ENCODE data around the gene SYNPO. TPM values are rescaled to one million over a fixed set of nuclear protein-coding genes. Genes with fewer than 3 reads are reported as not detected.
A peak's percentile ranks its signal among the peaks of the same experiment; 100 is the strongest.

SYNPO gene
- total and polyA plus RNA-seq, 8 donors = 23.3 to 68.3 (median 28.8) TPM

DNA sequence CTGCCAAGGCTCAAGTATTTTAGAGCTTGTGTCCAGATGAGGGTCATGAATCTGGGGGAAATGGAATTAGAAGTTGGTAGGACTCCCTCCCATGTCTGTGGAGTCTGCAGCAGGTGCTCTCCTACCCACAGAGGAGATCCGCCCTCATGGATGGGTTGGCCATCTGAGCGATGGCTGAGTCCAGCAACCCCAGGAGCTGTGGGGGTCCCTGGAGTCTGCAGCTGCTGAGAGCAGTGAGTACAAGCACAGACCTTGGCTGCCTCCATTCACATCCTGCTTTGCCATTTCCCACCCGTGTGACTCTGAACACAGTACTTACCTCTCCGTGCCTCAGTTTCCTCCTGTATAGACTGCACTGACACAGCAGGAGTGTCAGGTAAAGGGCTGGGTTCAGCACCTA lies 25.8 kb upstream of the SYNPO start:
- TF ChIP-seq, protein P1, sequence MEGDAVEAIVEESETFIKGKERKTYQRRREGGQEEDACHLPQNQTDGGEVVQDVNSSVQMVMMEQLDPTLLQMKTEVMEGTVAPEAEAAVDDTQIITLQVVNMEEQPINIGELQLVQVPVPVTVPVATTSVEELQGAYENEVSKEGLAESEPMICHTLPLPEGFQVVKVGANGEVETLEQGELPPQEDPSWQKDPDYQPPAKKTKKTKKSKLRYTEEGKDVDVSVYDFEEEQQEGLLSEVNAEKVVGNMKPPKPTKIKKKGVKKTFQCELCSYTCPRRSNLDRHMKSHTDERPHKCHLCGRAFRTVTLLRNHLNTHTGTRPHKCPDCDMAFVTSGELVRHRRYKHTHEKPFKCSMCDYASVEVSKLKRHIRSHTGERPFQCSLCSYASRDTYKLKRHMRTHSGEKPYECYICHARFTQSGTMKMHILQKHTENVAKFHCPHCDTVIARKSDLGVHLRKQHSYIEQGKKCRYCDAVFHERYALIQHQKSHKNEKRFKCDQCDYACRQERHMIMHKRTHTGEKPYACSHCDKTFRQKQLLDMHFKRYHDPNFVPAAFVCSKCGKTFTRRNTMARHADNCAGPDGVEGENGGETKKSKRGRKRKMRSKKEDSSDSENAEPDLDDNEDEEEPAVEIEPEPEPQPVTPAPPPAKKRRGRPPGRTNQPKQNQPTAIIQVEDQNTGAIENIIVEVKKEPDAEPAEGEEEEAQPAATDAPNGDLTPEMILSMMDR (IDR thresholded peaks at IDR 0.05) = no peak
- peak overlapping the region; percentile 72 to 91 (median 81) for H3K27ac ChIP-seq
- no peaks in the 10 kb centered on the region for H3K36me3 ChIP-seq
- ATAC-seq = no peak
- intact Hi-C loops (cut with DNase I) = no loop called here
- no peaks in the 10 kb centered on the region for H3K9me3 ChIP-seq
- 32 to 52% methylated on average over 4 of the region's 4 CpGs for WGBS, 2 donors
- H3K4me1 ChIP-seq = peaks cover 60 to 71% (median 65%) of the 10 kb centered on the region in 3 donors
- H3K27me3 ChIP-seq = no peaks in the 10 kb centered on the region
- H3K4me3 ChIP-seq = no peak overlapping the region
- DNase-seq = no peak
- FAIRE-seq = no peak

DNA sequence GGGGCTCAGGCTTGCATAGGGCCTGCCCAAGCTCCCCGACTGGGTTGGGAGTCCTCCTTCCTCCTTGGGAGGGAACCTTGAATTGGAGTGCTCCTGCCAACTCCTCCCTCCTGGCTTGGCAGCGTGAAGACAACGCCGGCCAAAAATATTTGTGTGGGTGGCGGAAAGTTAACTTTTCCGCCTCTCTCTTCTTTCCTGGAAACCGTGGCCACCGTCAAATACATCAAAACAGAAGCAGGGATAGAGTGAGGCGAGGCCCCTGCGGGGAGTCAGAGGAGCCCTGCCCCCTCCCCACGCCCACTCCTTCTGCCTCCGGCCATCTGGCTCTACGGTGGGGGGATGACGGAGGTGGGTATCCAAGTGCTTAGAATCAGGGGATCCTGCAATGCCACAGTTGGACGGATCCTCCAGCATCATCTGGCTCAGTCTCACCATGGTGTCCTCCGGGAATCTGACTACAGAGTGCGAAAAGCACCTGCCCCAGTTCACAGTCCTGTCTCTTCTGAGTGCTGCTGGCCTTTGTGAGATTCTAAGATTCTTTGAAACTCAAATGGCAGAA lies 25.2 kb upstream of the SYNPO start:
- DNase-seq = peak in 4 of 6 donors; percentile 69 to 78 (median 75)
- H3K4me1 ChIP-seq = peaks cover 60 to 71% (median 65%) of the 10 kb centered on the region in 3 donors
- 4 to 5% methylated on average over 17 of the region's 17 CpGs for WGBS, 2 donors
- no peaks in the 10 kb centered on the region for H3K27me3 ChIP-seq
- H3K9me3 ChIP-seq = no peaks in the 10 kb centered on the region
- intact Hi-C loops (cut with DNase I) = no loop called here
- no peaks in the 10 kb centered on the region for H3K36me3 ChIP-seq
- peak overlapping the region; percentile 72 to 91 (median 81) for H3K27ac ChIP-seq
- H3K4me3 ChIP-seq = peak overlapping the region in 1 of 4 donors; percentile 8
- FAIRE-seq = no peak
- ATAC-seq = peak; percentile 42 to 54 (median 49)
- TF ChIP-seq, protein P1 (IDR thresholded peaks at IDR 0.05) = no peak

DNA sequence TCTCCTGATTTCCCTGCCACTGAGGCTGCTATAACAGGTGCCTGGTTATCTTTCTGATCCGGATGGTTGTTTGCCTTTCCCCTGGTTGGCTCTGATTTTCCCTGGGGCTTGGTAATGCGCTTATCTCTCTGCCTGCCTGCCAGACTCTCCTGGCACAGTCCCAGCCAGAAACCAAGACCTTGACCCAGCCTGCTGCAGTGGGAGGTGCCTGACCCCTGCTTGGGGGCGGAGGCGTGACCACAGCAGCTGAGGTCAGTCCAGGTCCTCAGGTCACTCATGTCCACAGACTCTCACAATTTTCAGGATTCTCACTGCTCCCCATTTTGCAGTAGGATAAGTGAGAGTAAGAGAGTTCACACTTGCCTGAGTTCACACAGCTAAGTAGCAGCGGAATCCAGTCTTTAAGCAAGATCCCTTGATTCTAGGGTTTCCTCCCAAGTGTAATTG lies 24.4 kb upstream of the SYNPO start:
- Histone ChIP-seq H3K4me1 (peaks cover 60 to 71% (median 65%) of the 10 kb centered on the region in 3 donors), H3K27ac (peak overlapping the region; percentile 72 to 91 (median 81)), H3K9me3 (no peaks in the 10 kb centered on the region), H3K4me3 (no peak overlapping the region), H3K36me3 (no peaks in the 10 kb centered on the region), H3K27me3 (no peaks in the 10 kb centered on the region)
- no peak for FAIRE-seq
- ATAC-seq = peak; percentile 49 to 67 (median 58)
- WGBS, 2 donors = 7 to 13% methylated on average over 5 of the region's 5 CpGs
- peak; percentile 81 to 91 (median 86) for DNase-seq
- TF ChIP-seq, protein P1 (IDR thresholded peaks at IDR 0.05) = no peak
- intact Hi-C loops (cut with DNase I) = no loop called here

DNA sequence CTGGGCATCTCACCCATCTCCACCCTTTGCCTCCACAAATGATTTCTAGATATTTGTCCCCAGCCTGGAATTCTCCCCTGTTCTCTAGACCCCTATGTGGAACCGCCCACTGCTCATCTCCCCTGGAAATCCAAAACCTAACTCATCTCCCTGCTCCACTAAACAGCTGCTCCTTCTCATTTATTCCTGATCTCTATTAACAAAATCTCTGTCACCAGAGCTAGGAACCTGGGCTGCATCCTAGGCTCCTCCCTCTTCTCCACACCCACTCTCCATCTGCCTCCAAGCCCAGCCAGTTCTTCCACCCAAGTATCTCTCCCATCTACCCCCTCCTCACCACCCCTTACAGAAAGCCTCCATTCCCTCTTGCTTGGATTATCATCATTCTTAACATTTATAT lies 24.0 kb upstream of the SYNPO start:
- H3K9me3 ChIP-seq = no peaks in the 10 kb centered on the region
- no peaks in the 10 kb centered on the region for H3K36me3 ChIP-seq
- no peak for ATAC-seq
- TF ChIP-seq, protein P1 (IDR thresholded peaks at IDR 0.05) = no peak
- WGBS, 2 donors = 94 to 95% methylated on average over 1 of the region's 1 CpG
- H3K27me3 ChIP-seq = no peaks in the 10 kb centered on the region
- FAIRE-seq = no peak
- peak overlapping the region; percentile 72 to 91 (median 81) for H3K27ac ChIP-seq
- intact Hi-C loops (cut with DNase I) = no loop called here
- no peak for DNase-seq
- H3K4me1 ChIP-seq = peaks cover 60 to 71% (median 65%) of the 10 kb centered on the region in 3 donors
- H3K4me3 ChIP-seq = no peak overlapping the region

DNA sequence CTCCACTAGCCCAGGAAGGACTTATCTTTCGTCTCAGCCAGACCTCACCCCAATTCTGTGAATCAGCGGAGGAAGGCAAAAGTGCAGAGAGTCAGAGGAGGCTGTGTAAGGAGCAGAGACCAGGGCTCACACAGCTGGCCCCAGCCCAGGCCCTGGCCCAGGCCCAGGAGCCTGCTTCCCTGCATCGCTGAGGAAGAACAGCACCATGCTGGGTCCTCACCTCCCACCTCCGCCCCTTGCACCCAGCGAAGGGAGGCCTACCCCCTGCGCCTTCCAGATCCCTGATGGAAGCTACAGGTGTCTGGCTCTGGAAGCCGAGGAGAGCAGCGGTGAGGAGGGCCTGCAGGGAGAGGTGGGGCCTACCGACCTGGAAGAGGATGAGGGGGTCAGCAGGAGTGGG lies 22.3 kb upstream of the SYNPO start:
- H3K4me3 ChIP-seq = no peak overlapping the region
- no peaks in the 10 kb centered on the region for H3K36me3 ChIP-seq
- peaks cover 45 to 57% (median 56%) of the 10 kb centered on the region in 3 donors for H3K4me1 ChIP-seq
- ATAC-seq (no peak), DNase-seq (peak in 1 of 6 donors; percentile 67), FAIRE-seq (no peak)
- WGBS, 2 donors = 63% methylated on average over 9 of the region's 9 CpGs
- intact Hi-C loops (cut with DNase I) = no loop called here
- TF ChIP-seq, protein P1 (IDR thresholded peaks at IDR 0.05) = no peak
- no peaks in the 10 kb centered on the region for H3K27me3 ChIP-seq
- peak overlapping the region; percentile 46 to 91 (median 82) for H3K27ac ChIP-seq
- H3K9me3 ChIP-seq = no peaks in the 10 kb centered on the region

Measured in pancreas (tissue), 10 donors.